Fibroblast of skin of right quadriceps (primary cell): ENCODE results near the gene ITGA7.

Experiments
- DNase-seq: peaks from one replicate; pipeline ENCODE4 v3.0.0-alpha.2; 2013

The ITGA7 gene

DNA sequence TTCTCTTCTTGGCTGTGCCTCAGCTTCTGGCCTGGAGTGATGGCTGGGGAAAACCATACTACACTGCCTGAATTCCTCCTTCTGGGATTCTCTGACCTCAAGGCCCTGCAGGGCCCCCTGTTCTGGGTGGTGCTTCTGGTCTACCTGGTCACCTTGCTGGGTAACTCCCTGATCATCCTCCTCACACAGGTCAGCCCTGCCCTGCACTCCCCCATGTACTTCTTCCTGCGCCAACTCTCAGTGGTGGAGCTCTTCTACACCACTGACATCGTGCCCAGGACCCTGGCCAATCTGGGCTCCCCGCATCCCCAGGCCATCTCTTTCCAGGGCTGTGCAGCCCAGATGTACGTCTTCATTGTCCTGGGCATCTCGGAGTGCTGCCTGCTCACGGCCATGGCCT, 70.9 kb downstream of the ITGA7 start, which contains the start of gene OR10P1:
TSS of gene OR10P1 (plus strand) at position 40 of the 400 bp plus-strand sequence. CDS start at position 40, 0 bp downstream.
- no peak for DNase-seq

DNA sequence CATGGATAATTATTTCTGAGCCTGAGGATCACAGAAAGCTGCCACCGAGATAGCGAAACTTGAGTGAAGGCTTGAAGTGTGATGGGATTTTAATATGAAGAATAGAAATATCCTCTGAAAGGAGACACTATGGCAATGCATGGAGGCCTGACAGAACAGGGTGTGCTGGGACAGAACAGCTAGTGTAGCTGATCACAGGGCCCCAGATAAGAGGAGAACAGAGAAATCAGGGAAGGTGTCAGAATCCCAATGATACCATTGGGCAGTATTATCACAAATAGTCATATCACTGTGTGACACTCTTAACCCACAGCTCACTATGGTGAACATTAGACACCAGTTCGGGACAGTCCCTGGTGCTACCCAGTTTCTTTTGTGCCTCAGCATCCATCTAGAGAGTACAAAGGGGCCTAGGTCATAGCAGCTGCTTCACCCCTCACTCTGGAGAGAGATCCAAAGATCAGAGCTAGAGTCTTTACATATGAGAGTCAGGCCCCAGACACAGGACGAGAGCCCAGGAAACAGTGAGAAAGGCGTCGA, 71.5 kb downstream of the ITGA7 start:
- no peak for DNase-seq
